ENCODE data around the gene PPHLN1.
"Not testable (repeated sequence)": the region's sequence is repeated elsewhere in the genome, so short reads cannot be mapped to it uniquely, and the experiment has no call there.

PPHLN1 gene

GRCh38 chr12:42320796-42321195, 5.2 kb upstream of the PPHLN1 start:
- in situ Hi-C loops (cut with HindIII; ENCODE audit: low sequenced_read_pairs): no loop called here

GRCh38 chr12:42322567-42322966, 3.4 kb upstream of the PPHLN1 start:
- in situ Hi-C loops (cut with HindIII; ENCODE audit: low sequenced_read_pairs): no loop called here

- in situ Hi-C loops (cut with HindIII; ENCODE audit: low sequenced_read_pairs): no loop called here
Observed at GRCh38 chr12:42323856-42324255, 2.1 kb upstream of the PPHLN1 start.

GRCh38 chr12:42325326-42325652, 678 bp upstream of the PPHLN1 start:
- in situ Hi-C loops (cut with HindIII; ENCODE audit: low sequenced_read_pairs): loop anchor here (25.0 kb wide), 1 partner anchor 188 kb away; the partner anchor contains the start of gene GXYLT1

- in situ Hi-C loops (cut with HindIII; ENCODE audit: low sequenced_read_pairs): loop anchor here (25.0 kb wide), 1 partner anchor 189 kb away; the partner anchor contains the start of gene GXYLT1
Observed at GRCh38 chr12:42326541-42327226, 717 bp downstream of the PPHLN1 start.

- in situ Hi-C loops (cut with HindIII; ENCODE audit: low sequenced_read_pairs): loop anchor here (25.0 kb wide), 1 partner anchor 190 kb away; the partner anchor contains the start of gene GXYLT1
Observed at GRCh38 chr12:42327227-42327590, 1.2 kb downstream of the PPHLN1 start.

- in situ Hi-C loops (cut with HindIII; ENCODE audit: low sequenced_read_pairs): loop anchor here (25.0 kb wide), 1 partner anchor 193 kb away; the partner anchor contains the start of gene GXYLT1
Observed at GRCh38 chr12:42330097-42330496, 4.1 kb downstream of the PPHLN1 start.

GRCh38 chr12:42332301-42333285, 6.6 kb downstream of the PPHLN1 start:
- in situ Hi-C loops (cut with HindIII; ENCODE audit: low sequenced_read_pairs): loop anchor here (25.0 kb wide), 1 partner anchor 195 kb away; the partner anchor contains the start of gene GXYLT1

GRCh38 chr12:42336286-42336685, 10.3 kb downstream of the PPHLN1 start:
- in situ Hi-C loops (cut with HindIII; ENCODE audit: low sequenced_read_pairs): loop anchor here (25.0 kb wide), 1 partner anchor 199 kb away; the partner anchor contains the start of gene GXYLT1

- in situ Hi-C loops (cut with HindIII; ENCODE audit: low sequenced_read_pairs): loop anchor here (25.0 kb wide), 1 partner anchor 201 kb away; the partner anchor contains the start of gene GXYLT1
Observed at GRCh38 chr12:42338280-42338679, 12.3 kb downstream of the PPHLN1 start.

GRCh38 chr12:42342028-42342427, 16.1 kb downstream of the PPHLN1 start:
- in situ Hi-C loops (cut with HindIII; ENCODE audit: low sequenced_read_pairs): loop anchor here (25.0 kb wide), 1 partner anchor 205 kb away; the partner anchor contains the start of gene GXYLT1

- in situ Hi-C loops (cut with HindIII; ENCODE audit: low sequenced_read_pairs): loop anchor here (25.0 kb wide), 1 partner anchor 206 kb away; the partner anchor contains the start of gene GXYLT1
Observed at GRCh38 chr12:42343721-42344120, 17.8 kb downstream of the PPHLN1 start.

- in situ Hi-C loops (cut with HindIII; ENCODE audit: low sequenced_read_pairs): loop anchor here (25.0 kb wide), 1 partner anchor 209 kb away; the partner anchor contains the start of gene GXYLT1
Observed at GRCh38 chr12:42346403-42347002, 20.5 kb downstream of the PPHLN1 start.

GRCh38 chr12:42349119-42350020, 23.4 kb downstream of the PPHLN1 start:
- in situ Hi-C loops (cut with HindIII; ENCODE audit: low sequenced_read_pairs): loop anchor here (25.0 kb wide), 1 partner anchor 212 kb away; the partner anchor contains the start of gene GXYLT1

GRCh38 chr12:42350021-42350407, 24.0 kb downstream of the PPHLN1 start:
- in situ Hi-C loops (cut with HindIII; ENCODE audit: low sequenced_read_pairs): not testable (repeated sequence)

GRCh38 chr12:42356344-42356743, 30.4 kb downstream of the PPHLN1 start:
- in situ Hi-C loops (cut with HindIII; ENCODE audit: low sequenced_read_pairs): no loop called here

GRCh38 chr12:42360747-42361403, 34.9 kb downstream of the PPHLN1 start:
- in situ Hi-C loops (cut with HindIII; ENCODE audit: low sequenced_read_pairs): no loop called here

- in situ Hi-C loops (cut with HindIII; ENCODE audit: low sequenced_read_pairs): no loop called here
Observed at GRCh38 chr12:42361909-42362646, 36.1 kb downstream of the PPHLN1 start.

Data from DLD1 (cell line).